ENCODE results near the gene TPX2. TPM values are rescaled to one million over a fixed set of nuclear protein-coding genes. Genes with fewer than 3 reads are reported as not detected.
A peak's percentile ranks its signal among the peaks of the same experiment; 100 is the strongest.

The TPX2 gene
- total RNA-seq = 10 to 100 TPM; 60.3 to 62.7 TPM
- 1.1 TPM for polyA plus RNA-seq

DNA sequence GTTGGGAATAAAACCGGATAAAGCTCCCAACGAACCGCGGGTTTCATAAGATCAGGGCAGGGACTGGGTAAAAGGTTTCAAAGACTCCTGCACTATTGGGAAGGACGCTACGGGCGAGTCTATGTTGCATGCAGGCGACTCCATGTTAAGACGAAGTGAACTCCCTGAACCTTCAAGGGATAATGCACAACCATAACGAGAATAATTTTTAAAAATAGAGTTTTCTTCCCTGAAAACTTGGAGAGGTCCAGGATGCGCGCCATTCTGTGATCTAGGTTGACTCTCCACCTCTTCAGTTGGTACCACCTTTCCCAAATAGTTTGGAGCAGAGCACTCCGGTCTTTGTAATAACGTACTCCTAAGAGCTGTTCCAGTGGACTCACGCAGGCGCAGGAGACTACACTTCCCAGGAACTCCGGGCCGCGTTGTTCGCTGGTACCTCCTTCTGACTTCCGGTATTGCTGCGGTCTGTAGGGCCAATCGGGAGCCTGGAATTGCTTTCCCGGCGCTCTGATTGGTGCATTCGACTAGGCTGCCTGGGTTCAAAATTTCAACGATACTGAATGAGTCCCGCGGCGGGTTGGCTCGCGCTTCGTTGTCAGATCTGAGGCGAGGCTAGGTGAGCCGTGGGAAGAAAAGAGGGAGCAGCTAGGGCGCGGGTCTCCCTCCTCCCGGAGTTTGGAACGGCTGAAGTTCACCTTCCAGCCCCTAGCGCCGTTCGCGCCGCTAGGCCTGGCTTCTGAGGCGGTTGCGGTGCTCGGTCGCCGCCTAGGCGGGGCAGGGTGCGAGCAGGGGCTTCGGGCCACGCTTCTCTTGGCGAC, at the start of gene TPX2:
Gene TPX2, plus strand, starts transcription at position 562 of the 821 bp plus-strand sequence. CDS start 18,187 bp downstream, outside the sequence.
- Mint-ChIP-seq H3K27me3 (peaks cover 0 to 2% of the 10 kb centered on the region in 2 donors), H3K4me3 (no peak within 1 kb of the TSS), H3K36me3 (no peaks in the 10 kb centered on the region), H3K9me3 (no peaks in the 10 kb centered on the region), H3K27ac (no peak within 1 kb of the TSS), H3K4me1 (peaks cover 0 to 2% (median 0%) of the 10 kb centered on the region in 3 donors)
- DNase-seq = peak; percentile 63 to 79 (median 71)
- H3K27ac ChIP-seq (ENCODE audit: low read depth, low read length) = peak within 1 kb of the TSS; percentile 76
- CTCF ChIA-PET = interaction anchor here (1.3 to 3.3 kb wide), 3 partner anchors 10 to 77 kb away, joined by 3 to 19 read pairs (median 15); partner anchors contain the start of gene BCL2L1
- no peaks in the 10 kb centered on the region for H3K27me3 ChIP-seq (ENCODE audit: insufficient read depth, low read length, poor library complexity, severe bottlenecking)
- POLR2A ChIA-PET = interaction anchor here (1.8 kb wide), 1 partner anchor 15 kb away, joined by 7 read pairs; no protein-coding TSS in a partner anchor
- H3K4me3 ChIP-seq (ENCODE audit: low read length) = peak within 1 kb of the TSS; percentile 47
- H3K36me3 ChIP-seq (ENCODE audit: insufficient read depth, low read length) = no peaks in the 10 kb centered on the region
- peaks cover 13% of the 10 kb centered on the region for H3K4me1 ChIP-seq (ENCODE audit: insufficient read depth, low read length)
- H3K9me3 ChIP-seq (ENCODE audit: low read length) = no peaks in the 10 kb centered on the region

DNA sequence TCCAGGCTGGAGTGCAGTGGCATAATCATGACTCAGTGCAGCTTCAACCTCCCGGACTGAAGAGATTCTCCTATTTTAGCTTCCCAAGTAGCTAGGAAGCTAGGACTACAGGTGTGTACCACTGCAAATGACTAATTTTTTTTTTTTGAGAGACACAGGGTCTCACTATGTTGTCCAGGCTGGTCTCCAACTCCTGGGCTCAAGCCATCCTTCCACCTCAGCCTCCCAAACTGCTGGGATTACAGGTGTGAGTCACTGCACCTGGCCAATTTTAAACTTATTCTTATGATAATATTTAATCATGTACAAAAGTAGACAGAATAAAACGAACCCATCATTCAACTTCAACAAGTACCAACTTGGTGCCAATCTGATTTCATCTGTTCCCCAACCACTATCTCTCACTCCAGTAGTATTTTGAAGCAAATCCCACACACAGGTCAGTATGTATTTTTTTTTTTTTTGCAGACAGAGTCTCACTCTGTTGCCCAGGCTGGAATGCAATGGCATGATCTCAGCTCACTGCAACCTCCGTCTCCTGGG, 48.9 kb upstream of the TPX2 start:
- H3K4me1 Mint-ChIP-seq = peaks cover 58 to 76% (median 68%) of the 10 kb centered on the region in 3 donors

GRCh38 chr20:31691646-31692275, 47.3 kb upstream of the TPX2 start:
- no peaks in the 10 kb centered on the region for H3K9me3 ChIP-seq (ENCODE audit: low read length)
- H3K4me3 ChIP-seq (ENCODE audit: low read length) = no peak overlapping the region
- H3K27ac Mint-ChIP-seq = peak overlapping the region; percentile 52 to 90 (median 78)
- peak overlapping the region; percentile 19 for H3K27ac ChIP-seq (ENCODE audit: low read depth, low read length)
- H3K4me1 Mint-ChIP-seq = peaks cover 54 to 72% (median 64%) of the 10 kb centered on the region in 3 donors
- CTCF ChIA-PET = interaction anchor here (1.3 to 2.4 kb wide), 3 partner anchors 12 to 32 kb away, joined by 4 to 9 read pairs (median 5); no protein-coding TSS in a partner anchor
- H3K4me3 Mint-ChIP-seq = peak overlapping the region in 4 of 7 donors; percentile 7 to 57 (median 32)
- peaks cover 17% of the 10 kb centered on the region for H3K36me3 ChIP-seq (ENCODE audit: insufficient read depth, low read length)
- H3K27me3 ChIP-seq (ENCODE audit: insufficient read depth, low read length, poor library complexity, severe bottlenecking) = no peaks in the 10 kb centered on the region
- H3K4me1 ChIP-seq (ENCODE audit: insufficient read depth, low read length) = peaks cover 30% of the 10 kb centered on the region
- POLR2A ChIA-PET = interaction anchor here (1.5 kb wide), 1 partner anchor 29 kb away, joined by 5 read pairs; no protein-coding TSS in a partner anchor
- no peaks in the 10 kb centered on the region for H3K9me3 Mint-ChIP-seq
- H3K36me3 Mint-ChIP-seq = peaks cover 0 to 50% (median 17%) of the 10 kb centered on the region in 3 donors
- DNase-seq = no peak
- H3K27me3 Mint-ChIP-seq = no peaks in the 10 kb centered on the region

More for the DNA sequence above, 48.9 kb upstream of the TPX2 start:
- peak overlapping the region; percentile 23 to 96 (median 83) for H3K27ac Mint-ChIP-seq
- H3K27me3 ChIP-seq (ENCODE audit: insufficient read depth, low read length, poor library complexity, severe bottlenecking) = no peaks in the 10 kb centered on the region
- ChIA-PET CTCF (interaction anchor here (2.4 kb wide), 1 partner anchor 34 kb away, joined by 9 read pairs; no protein-coding TSS in a partner anchor), POLR2A (no interaction called here)
- no peaks in the 10 kb centered on the region for H3K9me3 ChIP-seq (ENCODE audit: low read length)
- peaks cover 44% of the 10 kb centered on the region for H3K4me1 ChIP-seq (ENCODE audit: insufficient read depth, low read length)
- no peaks in the 10 kb centered on the region for H3K9me3 Mint-ChIP-seq
- H3K4me3 ChIP-seq (ENCODE audit: low read length) = no peak overlapping the region
- peaks cover 0 to 53% (median 17%) of the 10 kb centered on the region in 3 donors for H3K36me3 Mint-ChIP-seq
- peak overlapping the region in 1 of 7 donors; percentile 47 for H3K4me3 Mint-ChIP-seq
- DNase-seq = no peak
- no peak overlapping the region for H3K27ac ChIP-seq (ENCODE audit: low read depth, low read length)
- H3K36me3 ChIP-seq (ENCODE audit: insufficient read depth, low read length) = peaks cover 13% of the 10 kb centered on the region
- H3K27me3 Mint-ChIP-seq = no peaks in the 10 kb centered on the region

- Mint-ChIP-seq H3K4me3 (no peak overlapping the region), H3K9me3 (no peaks in the 10 kb centered on the region), H3K27me3 (no peaks in the 10 kb centered on the region), H3K4me1 (peaks cover 53 to 69% (median 61%) of the 10 kb centered on the region in 3 donors), H3K27ac (peak overlapping the region in 5 of 8 donors; percentile 36 to 96 (median 71)), H3K36me3 (peaks cover 0 to 43% (median 12%) of the 10 kb centered on the region in 3 donors)
- H3K9me3 ChIP-seq (ENCODE audit: low read length) = no peaks in the 10 kb centered on the region
- no peaks in the 10 kb centered on the region for H3K27me3 ChIP-seq (ENCODE audit: insufficient read depth, low read length, poor library complexity, severe bottlenecking)
- H3K4me3 ChIP-seq (ENCODE audit: low read length) = no peak overlapping the region
- POLR2A ChIA-PET = no interaction called here
- H3K27ac ChIP-seq (ENCODE audit: low read depth, low read length) = no peak overlapping the region
- H3K36me3 ChIP-seq (ENCODE audit: insufficient read depth, low read length) = peaks cover 13% of the 10 kb centered on the region
- CTCF ChIA-PET = interaction anchor here (1.3 to 1.5 kb wide), 3 partner anchors 9 to 32 kb away, joined by 5 to 13 read pairs (median 5); partner anchors contain the start of gene BCL2L1
- H3K4me1 ChIP-seq (ENCODE audit: insufficient read depth, low read length) = peaks cover 24% of the 10 kb centered on the region
- no peak for DNase-seq
These were observed 45.7 kb upstream of the TPX2 start for GRCh38 chr20:31693402-31693801.

DNA sequence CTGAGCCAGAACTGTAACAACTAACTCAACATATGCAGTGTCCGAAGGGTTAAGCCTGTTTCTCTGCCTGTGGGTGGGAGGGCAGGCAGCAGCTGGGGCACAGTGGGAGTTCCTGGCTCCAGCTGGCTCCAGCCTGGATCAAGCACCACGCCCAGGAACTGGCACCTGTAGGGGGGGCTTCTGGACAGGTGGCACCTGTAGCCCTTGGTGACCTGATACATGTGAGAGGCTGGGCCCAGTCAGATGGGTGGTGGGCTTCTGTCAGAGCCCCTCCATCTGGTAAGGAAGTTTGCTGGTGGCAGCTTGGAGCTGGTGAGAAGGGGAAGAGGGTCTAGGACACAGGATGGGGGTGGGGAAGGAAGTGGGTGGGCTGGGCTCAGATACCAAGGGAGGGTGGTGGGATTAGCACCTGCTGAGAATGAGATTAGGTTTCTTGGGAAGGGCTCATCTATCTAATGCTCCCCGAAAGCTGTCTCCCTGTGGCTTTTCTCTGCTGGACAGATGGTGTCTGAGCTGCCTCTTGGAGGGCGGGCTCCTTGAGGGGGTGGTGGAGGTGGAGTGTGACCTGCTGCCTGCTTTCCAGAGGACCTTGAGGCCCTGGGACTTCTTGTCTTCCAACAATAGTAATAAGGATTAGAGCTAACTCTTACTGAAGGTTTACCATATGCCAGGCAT, 45.0 kb upstream of the TPX2 start:
- Histone ChIP-seq H3K9me3 (ENCODE audit: low read length) (no peaks in the 10 kb centered on the region), H3K27ac (ENCODE audit: low read depth, low read length) (peak overlapping the region; percentile 27), H3K36me3 (ENCODE audit: insufficient read depth, low read length) (peaks cover 9% of the 10 kb centered on the region), H3K4me3 (ENCODE audit: low read length) (no peak overlapping the region), H3K4me1 (ENCODE audit: insufficient read depth, low read length) (peaks cover 23% of the 10 kb centered on the region), H3K27me3 (ENCODE audit: insufficient read depth, low read length, poor library complexity, severe bottlenecking) (no peaks in the 10 kb centered on the region)
- Mint-ChIP-seq H3K36me3 (peaks cover 0 to 43% (median 10%) of the 10 kb centered on the region in 3 donors), H3K9me3 (no peaks in the 10 kb centered on the region), H3K4me1 (peaks cover 50 to 69% (median 60%) of the 10 kb centered on the region in 3 donors), H3K27me3 (no peaks in the 10 kb centered on the region), H3K27ac (peak overlapping the region; percentile 48 to 96 (median 84)), H3K4me3 (peak overlapping the region in 2 of 7 donors; percentile 18 to 19)
- DNase-seq = no peak
- ChIA-PET CTCF (interaction anchor here (1.3 to 1.5 kb wide), 4 partner anchors 9 to 32 kb away, joined by 3 to 13 read pairs (median 5); partner anchors contain the start of gene BCL2L1), POLR2A (no interaction called here)

DNA sequence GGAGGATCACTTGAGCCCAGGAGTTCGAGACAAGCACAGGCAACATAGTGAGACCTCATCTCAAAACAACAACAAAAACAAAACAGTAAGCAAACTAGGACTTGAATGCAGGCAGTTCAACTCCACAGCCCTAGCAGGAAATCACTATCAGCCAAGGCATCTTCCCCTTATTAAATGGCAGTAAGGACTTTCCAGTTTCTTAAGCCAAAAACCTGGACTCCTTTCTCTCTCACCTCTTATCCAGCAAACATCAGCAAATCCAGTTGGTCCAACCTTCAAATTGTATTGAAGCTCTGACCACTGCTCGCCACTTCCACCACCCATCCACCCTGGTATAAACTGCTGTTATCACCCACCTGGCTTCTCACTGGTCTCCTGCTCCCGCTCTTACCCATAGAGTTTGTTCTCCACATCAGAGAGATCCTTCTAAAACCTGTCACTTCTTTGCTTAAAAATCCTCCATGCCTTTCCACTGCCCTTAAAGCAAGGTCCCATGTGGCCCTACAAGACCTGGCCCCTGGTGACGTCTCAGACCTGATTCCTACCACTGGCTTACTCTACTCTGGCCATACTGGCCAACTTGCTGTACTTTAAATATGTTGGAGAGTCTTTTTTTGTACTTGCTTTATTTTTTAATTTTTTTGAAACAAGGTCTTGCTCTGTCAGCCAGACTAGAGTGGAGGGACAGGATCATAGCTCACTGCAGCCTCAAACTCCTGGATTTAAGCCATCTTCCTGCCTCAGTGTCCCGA, 44.1 kb upstream of the TPX2 start:
- peaks cover 12% of the 10 kb centered on the region for H3K36me3 ChIP-seq (ENCODE audit: insufficient read depth, low read length)
- DNase-seq = no peak
- Mint-ChIP-seq H3K9me3 (no peaks in the 10 kb centered on the region), H3K4me1 (peaks cover 56 to 78% (median 69%) of the 10 kb centered on the region in 3 donors), H3K36me3 (peaks cover 0 to 47% (median 7%) of the 10 kb centered on the region in 3 donors), H3K27ac (peak overlapping the region; percentile 48 to 96 (median 84)), H3K27me3 (no peaks in the 10 kb centered on the region), H3K4me3 (peak overlapping the region in 2 of 7 donors; percentile 0 to 21)
- H3K4me1 ChIP-seq (ENCODE audit: insufficient read depth, low read length) = peaks cover 32% of the 10 kb centered on the region
- no peaks in the 10 kb centered on the region for H3K27me3 ChIP-seq (ENCODE audit: insufficient read depth, low read length, poor library complexity, severe bottlenecking)
- no peak overlapping the region for H3K4me3 ChIP-seq (ENCODE audit: low read length)
- H3K9me3 ChIP-seq (ENCODE audit: low read length) = no peaks in the 10 kb centered on the region
- POLR2A ChIA-PET = no interaction called here
- H3K27ac ChIP-seq (ENCODE audit: low read depth, low read length) = peak overlapping the region; percentile 27
- CTCF ChIA-PET = interaction anchor here (1.0 to 2.6 kb wide), 5 partner anchors 10 to 34 kb away, joined by 3 to 15 read pairs (median 3); no protein-coding TSS in a partner anchor
